Activated CD8-positive, alpha-beta memory T cell treated with anti-CD3 and anti-CD28 coated beads, Interleukin-2, amount 50 U/mL, for 24 hours (primary cell): ENCODE results near the gene ITGB3.
"Not testable (repeated sequence)": the region's sequence is repeated elsewhere in the genome, so short reads cannot be mapped to it uniquely, and the experiment has no call there.

Source experiments
- DNase-seq: peaks from one replicate; pipeline ENCODE4 v3.0.0-alpha.2; 2020; ENCODE audit errors: extremely low read depth

ITGB3 gene

DNA sequence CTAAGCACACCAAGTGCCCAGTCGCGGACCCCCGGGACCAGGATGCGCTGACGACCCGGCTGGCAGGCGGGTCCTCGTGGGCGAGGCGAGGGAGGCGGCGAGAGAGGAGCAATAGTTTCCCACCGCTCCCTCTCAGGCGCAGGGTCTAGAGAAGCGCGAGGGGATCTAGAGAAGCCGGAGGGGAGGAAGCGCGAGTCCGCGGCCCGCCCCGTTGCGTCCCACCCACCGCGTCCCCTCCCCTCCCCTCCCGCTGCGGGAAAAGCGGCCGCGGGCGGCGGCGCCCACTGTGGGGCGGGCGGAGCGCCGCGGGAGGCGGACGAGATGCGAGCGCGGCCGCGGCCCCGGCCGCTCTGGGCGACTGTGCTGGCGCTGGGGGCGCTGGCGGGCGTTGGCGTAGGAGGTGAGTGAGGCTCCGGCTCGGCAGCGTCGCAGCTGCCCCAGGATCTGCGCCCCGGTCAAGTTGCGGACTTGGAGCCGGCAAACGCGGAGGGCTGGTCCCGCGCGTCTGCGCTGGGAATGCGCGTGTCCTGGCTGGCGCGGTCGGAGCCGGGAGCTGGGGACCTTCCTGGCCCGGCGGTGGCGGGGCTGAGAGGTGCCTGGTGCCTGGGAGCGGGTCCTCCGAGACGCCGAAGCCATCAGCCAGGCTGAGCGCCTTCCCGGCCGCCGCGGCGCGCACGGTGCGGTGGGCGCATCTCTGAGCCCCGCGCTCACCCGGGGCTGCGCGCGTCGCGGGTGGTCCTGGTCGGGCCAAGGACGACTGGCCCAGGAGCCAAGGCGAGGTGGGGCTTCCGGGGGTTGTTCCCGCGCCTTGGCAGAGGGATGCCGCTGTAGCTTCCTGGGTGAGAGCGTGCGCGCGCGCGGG, at the start of gene ITGB3:
Gene ITGB3, plus strand, starts transcription at position 287 of the 862 bp plus-strand sequence. Its CDS starts 35 bp downstream, at position 322.
- peak; percentile 6 for DNase-seq

GRCh38 chr17:47203984-47204721, 49.5 kb upstream of the ITGB3 start:
- DNase-seq: no peak

GRCh38 chr17:47204722-47205418, 48.8 kb upstream of the ITGB3 start:
- DNase-seq: no peak

DNA sequence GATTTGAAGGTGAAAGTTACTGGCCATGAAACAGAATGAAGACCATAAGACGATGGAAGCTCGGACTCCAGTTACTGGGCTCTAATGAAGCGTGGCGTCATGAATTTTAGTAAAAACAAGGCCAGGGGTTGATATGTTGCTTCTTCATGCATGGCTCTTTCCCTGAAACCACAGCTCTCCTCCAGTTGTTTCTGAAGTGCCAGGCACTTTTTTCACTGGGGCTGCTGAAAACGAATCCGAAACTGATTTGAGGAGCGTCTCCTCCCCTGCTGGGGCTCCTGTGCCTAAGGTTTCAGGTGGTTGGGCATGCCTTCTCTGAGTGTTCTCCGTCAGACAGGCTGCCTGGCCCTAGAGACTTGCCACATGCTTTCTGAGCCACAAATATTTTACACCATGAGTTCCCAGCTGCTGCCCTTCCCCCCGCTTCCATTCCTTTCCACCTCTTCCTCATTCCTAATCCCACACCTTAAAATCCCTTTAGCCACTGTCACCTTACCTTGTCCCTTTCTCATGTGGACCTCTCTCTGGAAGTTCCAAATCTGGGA, 48.1 kb upstream of the ITGB3 start:
- no peak for DNase-seq

DNA sequence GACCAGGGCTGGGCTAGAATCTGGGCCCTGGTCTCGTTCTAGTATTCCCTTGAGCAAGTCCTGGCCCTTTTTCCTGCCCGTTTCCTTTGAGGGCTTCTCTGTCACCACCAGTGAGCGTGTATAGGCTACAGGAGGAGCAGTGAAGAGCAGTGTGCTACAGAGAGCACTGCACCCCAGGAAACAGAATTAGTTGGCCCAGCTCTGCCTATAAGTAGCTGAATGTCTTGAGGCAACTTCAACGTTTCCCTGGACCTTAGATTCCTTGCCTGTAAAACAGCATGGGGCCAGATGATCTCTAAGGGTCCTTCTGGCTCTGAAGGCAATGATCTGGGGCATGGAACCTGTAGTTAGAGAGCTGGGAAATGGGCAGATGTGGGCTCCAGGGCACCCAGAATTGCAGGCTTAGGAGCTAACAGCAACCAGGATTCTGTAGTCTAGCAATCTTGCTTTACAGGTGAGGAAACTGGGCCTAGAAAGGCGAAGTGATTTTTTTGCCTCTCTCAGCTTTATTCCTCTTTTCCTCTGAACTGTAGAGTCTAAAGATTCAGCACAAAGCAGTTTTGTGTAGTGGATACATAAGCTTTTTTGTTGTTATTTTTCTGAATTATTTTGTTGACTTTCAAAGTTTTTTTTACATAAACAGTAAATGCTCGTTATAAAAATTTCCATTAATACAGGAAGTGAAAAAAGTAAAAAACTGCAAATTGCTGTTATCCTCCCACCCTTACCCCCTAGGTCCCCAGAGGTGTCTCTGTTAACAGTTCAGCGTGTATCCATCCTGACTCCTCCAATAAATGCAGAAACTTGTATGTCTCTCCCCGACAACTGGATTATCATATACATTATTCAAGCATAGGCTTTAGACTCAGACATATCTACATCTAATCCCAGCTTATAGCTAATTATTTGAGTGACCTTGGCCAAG, 46.2 kb upstream of the ITGB3 start:
- no peak for DNase-seq

- no peak for DNase-seq
These were observed 44.7 kb upstream of the ITGB3 start, which contains the start of gene MYL4 for GRCh38 chr17:47208744-47209488. TSS of gene MYL4 (plus strand) at chr17:47209348. CDS start at chr17:47209423, 75 bp downstream.

- no peak for DNase-seq
These were observed 44.1 kb upstream of the ITGB3 start for GRCh38 chr17:47209499-47209898.

GRCh38 chr17:47210105-47210504, 43.5 kb upstream of the ITGB3 start:
- no peak for DNase-seq

DNA sequence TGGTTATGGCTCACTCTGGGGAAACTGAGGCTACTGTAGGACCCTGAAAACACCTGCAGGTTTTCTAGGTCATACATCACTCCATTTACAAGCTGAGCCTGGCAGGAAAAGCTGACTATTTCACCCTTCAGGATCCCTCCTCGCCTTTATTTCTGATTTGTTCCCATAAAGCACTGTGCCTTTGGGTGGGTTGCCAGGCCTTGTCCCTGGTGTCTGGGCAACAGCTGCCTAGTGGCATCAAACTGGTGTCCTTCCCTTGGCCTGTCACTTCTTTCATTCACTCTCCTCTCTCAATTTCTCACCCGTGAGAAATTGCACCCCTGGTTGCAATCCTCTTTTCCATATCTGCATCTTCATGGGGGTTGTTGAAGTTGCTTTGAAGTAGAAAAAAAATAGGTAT, 42.8 kb upstream of the ITGB3 start:
- DNase-seq: no peak

GRCh38 chr17:47212458-47212857, 41.2 kb upstream of the ITGB3 start:
- DNase-seq: no peak

DNA sequence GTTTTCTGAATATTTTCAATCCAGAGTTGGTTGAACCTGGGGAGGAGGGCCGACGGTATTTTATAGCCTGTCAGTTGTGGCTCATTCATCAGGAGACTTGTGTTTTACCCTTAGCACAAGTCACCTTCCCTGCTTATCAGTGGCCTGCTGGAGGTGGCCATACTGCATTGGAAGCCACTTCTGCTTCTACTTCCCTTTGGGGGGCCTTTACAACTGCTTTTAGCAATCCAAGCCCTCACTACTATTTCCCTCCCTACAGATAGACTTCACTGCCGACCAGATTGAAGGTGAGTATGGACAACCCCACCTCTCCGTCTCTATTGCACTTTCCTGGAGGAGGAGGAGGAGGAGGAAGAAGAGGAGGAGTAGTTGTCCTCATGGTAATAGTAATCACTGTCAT, 40.1 kb upstream of the ITGB3 start:
- DNase-seq: no peak

- no peak for DNase-seq
These were observed 38.7 kb upstream of the ITGB3 start for GRCh38 chr17:47214931-47215330.

DNA sequence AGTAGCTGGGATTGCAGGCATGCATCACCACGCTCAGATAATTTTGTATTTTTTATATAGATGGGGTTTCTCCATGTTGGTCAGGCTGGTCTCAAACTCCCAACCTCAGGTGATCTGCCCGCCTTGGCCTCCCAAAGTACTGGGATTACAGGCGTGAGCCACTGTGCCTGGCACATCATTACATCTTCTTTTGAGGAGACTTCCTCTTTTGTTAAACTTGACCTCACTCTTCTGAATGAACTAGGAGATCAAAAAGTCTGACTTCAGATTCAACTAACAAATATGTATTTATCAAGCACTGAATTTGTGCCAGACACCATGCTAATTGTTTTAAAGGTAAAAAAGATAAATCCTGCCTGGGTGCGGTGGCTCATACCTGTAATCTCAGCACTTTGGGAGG, 36.8 kb upstream of the ITGB3 start:
- not testable (repeated sequence) for DNase-seq

DNA sequence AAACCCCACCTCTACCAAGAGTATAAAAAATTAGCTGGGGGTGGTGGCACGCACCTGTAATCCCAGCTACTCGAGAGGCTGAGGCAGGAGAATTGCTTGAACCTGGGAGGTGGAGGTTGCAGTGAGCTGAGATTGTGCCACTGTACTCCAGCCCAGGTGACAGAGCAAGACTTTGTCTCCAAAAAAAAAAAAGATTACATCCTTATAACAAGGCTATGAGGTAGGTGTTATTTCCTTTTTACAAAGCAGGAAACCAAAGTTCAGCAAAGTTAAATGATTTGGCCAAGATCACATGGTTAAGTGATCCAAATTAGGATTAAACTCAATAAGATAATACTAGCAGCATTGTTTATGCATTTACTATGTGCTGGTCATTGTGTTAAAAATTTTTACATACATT, 36.3 kb upstream of the ITGB3 start:
- not testable (repeated sequence) for DNase-seq

GRCh38 chr17:47218896-47219430, 34.7 kb upstream of the ITGB3 start:
- DNase-seq: no peak

DNA sequence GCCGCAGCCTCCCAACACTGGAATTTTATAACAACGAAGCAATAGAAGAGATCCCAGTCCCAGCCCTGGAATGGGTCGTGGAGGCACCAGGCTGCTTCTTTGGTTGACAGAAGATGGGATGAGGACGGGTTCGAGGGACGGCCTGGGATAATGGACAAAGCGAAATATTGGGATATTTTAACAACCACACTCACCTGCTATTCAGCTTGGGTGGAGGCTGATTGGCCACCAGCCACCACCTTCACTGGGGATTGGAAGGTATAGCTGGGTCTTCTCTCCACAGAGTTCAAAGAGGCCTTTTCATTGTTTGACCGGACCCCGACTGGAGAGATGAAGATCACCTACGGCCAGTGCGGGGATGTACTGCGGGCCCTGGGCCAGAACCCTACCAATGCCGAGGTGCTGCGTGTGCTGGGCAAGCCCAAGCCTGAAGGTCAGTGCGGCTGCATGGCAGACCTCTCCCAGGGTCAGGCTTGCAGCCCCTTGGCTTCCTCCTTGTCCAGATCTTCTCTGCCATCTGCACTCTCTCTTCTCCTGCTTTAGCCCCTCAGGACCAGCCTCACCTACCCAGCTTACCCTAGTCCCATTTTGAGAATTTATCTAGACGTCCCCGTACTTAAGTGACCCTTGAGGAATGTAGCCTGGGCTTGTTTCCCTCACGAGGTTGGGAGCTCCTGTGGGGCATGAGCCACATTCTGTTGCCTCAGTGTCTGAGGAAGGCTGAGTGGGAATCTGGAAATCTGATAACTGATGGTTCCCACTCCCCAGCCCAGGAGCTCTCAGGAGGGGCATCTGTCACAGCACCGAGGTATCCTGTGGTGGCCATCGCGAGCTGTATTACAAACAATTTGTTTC, 33.8 kb upstream of the ITGB3 start:
- no peak for DNase-seq

DNA sequence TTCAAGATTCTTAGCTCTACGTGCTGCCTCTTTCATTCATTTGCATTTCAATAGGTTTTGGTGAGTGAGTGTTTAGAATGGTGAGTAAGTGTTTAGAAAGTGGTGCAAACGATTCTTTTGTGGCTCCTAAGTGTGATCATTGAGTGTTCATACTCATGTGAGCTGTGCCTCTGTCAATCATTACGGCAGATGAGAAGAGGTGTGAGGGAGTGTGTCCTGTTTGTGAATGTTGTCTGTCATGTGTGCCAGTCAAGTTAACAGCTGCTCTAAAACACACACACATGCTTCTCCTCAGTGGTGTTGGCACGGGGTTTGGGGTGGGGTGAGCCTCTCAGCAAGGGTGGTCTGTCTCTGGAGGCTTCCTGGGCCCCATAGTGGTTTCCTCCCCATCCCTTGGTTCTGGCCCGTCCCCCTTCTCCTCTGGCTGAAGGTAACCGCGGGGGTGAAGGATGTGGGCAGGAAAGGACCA, 33.1 kb upstream of the ITGB3 start:
- no peak for DNase-seq

DNA sequence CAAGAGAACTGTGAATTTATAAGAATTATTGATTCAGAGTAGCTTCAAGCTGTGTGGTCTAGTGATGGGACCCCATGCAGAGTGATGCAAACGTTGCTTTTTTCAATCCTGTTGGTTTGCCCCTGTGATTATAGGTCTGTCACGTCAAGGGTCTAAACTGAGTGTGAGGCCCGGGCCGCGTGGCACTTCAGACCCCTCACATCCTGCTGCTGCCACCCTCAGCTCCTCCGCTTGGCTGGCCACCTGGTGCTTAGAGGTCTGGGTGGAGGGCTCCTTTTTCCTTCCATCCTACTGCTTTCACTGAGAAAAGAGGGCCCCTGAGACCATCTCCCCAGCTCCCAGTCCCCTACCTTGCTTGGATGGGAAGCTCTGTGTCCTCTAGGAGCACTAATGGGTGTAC, 32.5 kb upstream of the ITGB3 start:
- DNase-seq: no peak

- no peak for DNase-seq
These were observed 31.6 kb upstream of the ITGB3 start for GRCh38 chr17:47222047-47222446.
